Mesenchymal stem cell (in vitro differentiated cells and primary cell): Measurements from ENCODE around the gene GALR1. TPM values are rescaled to one million over a fixed set of nuclear protein-coding genes. Genes with fewer than 3 reads are reported as not detected.

Source experiments
- DNase-seq: peaks from one replicate; pipeline ENCODE4 v3.0.0-alpha.2; 2013
- H2AFZ ChIP-seq: one replicate; pipeline ENCODE4 v1.6.1; 2013; ENCODE audit warnings: low read depth, mild to moderate bottlenecking, control low read depth, inconsistent platforms, low read length, moderate library complexity
- H2AK5ac ChIP-seq: 2 replicates; pipeline ENCODE4 v1.6.1; 2013; ENCODE audit warnings: low read length, moderate library complexity, mild to moderate bottlenecking, inconsistent platforms; ENCODE audit not compliant: severe bottlenecking
- H2BK120ac ChIP-seq: one replicate; pipeline ENCODE4 v1.6.1; 2013; ENCODE audit warnings: low read depth, mild to moderate bottlenecking, inconsistent platforms, low read length, moderate library complexity
- H2BK12ac ChIP-seq, 2 experiments: one replicate each; pipeline ENCODE4 v1.6.1; 2013; ENCODE audit warnings: inconsistent platforms in 2 of 2, low read length in 2 of 2, mild to moderate bottlenecking in 2 of 2, moderate library complexity in 2 of 2, control low read depth in 1 of 2
- H2BK15ac ChIP-seq: one replicate; pipeline ENCODE4 v1.6.1; 2013; ENCODE audit warnings: mild to moderate bottlenecking, low read depth, inconsistent platforms; ENCODE audit not compliant: poor library complexity, severe bottlenecking
- H2BK5ac ChIP-seq: 2 replicates; pipeline ENCODE4 v1.6.1; 2013; ENCODE audit warnings: low read depth, mild to moderate bottlenecking, low read length, control low read depth, inconsistent platforms; ENCODE audit not compliant: poor library complexity, severe bottlenecking
- H3K14ac ChIP-seq, 2 experiments: one replicate each; pipeline ENCODE4 v1.6.1; 2013; ENCODE audit warnings: inconsistent platforms in 2 of 2, low read length in 2 of 2, control low read depth in 1 of 2, mild to moderate bottlenecking in 1 of 2, moderate library complexity in 1 of 2
- H3K18ac ChIP-seq, 2 experiments: one replicate each; pipeline ENCODE4 v1.6.1; 2013; ENCODE audit warnings: inconsistent platforms in 2 of 2, low read length in 2 of 2, control low read depth in 1 of 2, low read depth in 1 of 2, mild to moderate bottlenecking in 1 of 2
- H3K23ac ChIP-seq, 2 experiments: one replicate each; pipeline ENCODE4 v1.6.1; 2013; ENCODE audit warnings: inconsistent platforms in 2 of 2, low read length in 2 of 2, mild to moderate bottlenecking in 2 of 2, moderate library complexity in 2 of 2, control low read depth in 1 of 2
- H3K27ac ChIP-seq: 2 replicates; pipeline ENCODE4 v1.5.1; 2013; ENCODE audit warnings: mild to moderate bottlenecking, moderate library complexity, low read length, control low read depth, inconsistent platforms; ENCODE audit not compliant: poor library complexity, severe bottlenecking
- H3K27me3 ChIP-seq, 2 experiments: 2 replicates each; pipeline versions ENCODE4 v1.6.1 to v1.7.0; 2013; ENCODE audit warnings: low read length in 2 of 2, mild to moderate bottlenecking in 2 of 2, moderate library complexity in 2 of 2, control low read depth in 1 of 2, inconsistent platforms in 1 of 2; ENCODE audit not compliant: control insufficient read depth in 1 of 2, insufficient read depth in 1 of 2
- H3K36me3 ChIP-seq, 2 experiments: 2 replicates each; pipeline versions ENCODE4 v1.6.1 to v1.7.0; 2013; ENCODE audit warnings: low read length in 2 of 2, control low read depth in 1 of 2, inconsistent platforms in 1 of 2, low read depth in 1 of 2, mild to moderate bottlenecking in 1 of 2; ENCODE audit not compliant: insufficient read depth in 2 of 2, control insufficient read depth in 1 of 2
- H3K4ac ChIP-seq, 2 experiments: one replicate each; pipeline ENCODE4 v1.6.1; 2013; ENCODE audit warnings: inconsistent platforms in 2 of 2, low read length in 2 of 2, mild to moderate bottlenecking in 2 of 2, moderate library complexity in 2 of 2, control low read depth in 1 of 2, low read depth in 1 of 2
- H3K4me1 ChIP-seq: 2 replicates; pipeline ENCODE4 v1.6.1; 2013; ENCODE audit warnings: low read depth, low read length, control low read depth; ENCODE audit not compliant: control insufficient read depth, insufficient read depth
- H3K4me2 ChIP-seq: 2 replicates; pipeline ENCODE4 v1.6.1; 2013; ENCODE audit warnings: low read length, mild to moderate bottlenecking, inconsistent platforms; ENCODE audit not compliant: poor library complexity, severe bottlenecking
- H3K4me3 ChIP-seq, 2 experiments: 2 replicates each; pipeline versions ENCODE4 v1.5.1 to v1.7.0; 2013; ENCODE audit warnings: low read length in 2 of 2, mild to moderate bottlenecking in 2 of 2, control low read depth in 1 of 2, low read depth in 1 of 2; ENCODE audit not compliant: insufficient read depth in 1 of 2
- H3K79me1 ChIP-seq: replicated peaks from 2 replicates; pipeline ENCODE4 v1.6.1; 2013; ENCODE audit warnings: mild to moderate bottlenecking, control low read depth, low read length, inconsistent platforms; ENCODE audit not compliant: poor library complexity, severe bottlenecking
- H3K9ac ChIP-seq: 2 replicates; pipeline ENCODE4 v1.7.0; 2013; ENCODE audit warnings: mild to moderate bottlenecking, low read length, moderate library complexity
- H3K9me3 ChIP-seq: 2 replicates; pipeline ENCODE4 v1.7.0; 2013; ENCODE audit warnings: mild to moderate bottlenecking, low read length; ENCODE audit not compliant: control insufficient read depth
- H4K8ac ChIP-seq: one replicate; pipeline ENCODE4 v1.6.1; 2013; ENCODE audit warnings: inconsistent platforms, mild to moderate bottlenecking, low read length, moderate library complexity
- H4K91ac ChIP-seq: one replicate; pipeline ENCODE4 v1.6.1; 2013; ENCODE audit warnings: mild to moderate bottlenecking, low read length, inconsistent platforms
- WGBS: methylation state at CpG from one replicate; pipeline ENCODE4 v1.1.7; 2013; ENCODE audit warnings: mixed read lengths; 5-methylcytosine and 5-hydroxymethylcytosine counted together
- polyA plus RNA-seq, 2 experiments: library from polyadenylated mRNA; stranded (reverse); fragments of 200-250 nt; gene quantifications; one replicate each; pipeline ENCODE4 v1.2.3, GENCODE V29; 2013

The GALR1 gene
- not detected for polyA plus RNA-seq (2013, experiment 1 of 2)
- not detected for polyA plus RNA-seq (2013, experiment 2 of 2)

GRCh38 chr18:77249569-77250500 lies at the start of gene GALR1:
TSS of gene GALR1 (plus strand) at chr18:77249848. CDS start at chr18:77250549, 701 bp downstream.
- Histone ChIP-seq H3K27ac (no peak within 1 kb of the TSS), H2AK5ac (no peak within 1 kb of the TSS), H2BK5ac (no peak within 1 kb of the TSS), H3K4me3 (peak within 1 kb of the TSS; percentile 14 to 74), H2BK15ac (no peak within 1 kb of the TSS), H4K8ac (no peak within 1 kb of the TSS), H2AFZ (no peak within 1 kb of the TSS), H4K91ac (peak within 1 kb of the TSS; percentile 67), H2BK120ac (no peak within 1 kb of the TSS), H3K36me3 (no peaks in the 10 kb centered on the region), H3K27me3 (peaks cover 66 to 78% of the 10 kb centered on the region in 2 experiments), H3K9me3 (peaks cover 22% of the 10 kb centered on the region), H3K18ac (no peak within 1 kb of the TSS), H3K4ac (no peak within 1 kb of the TSS), H2BK12ac (no peak within 1 kb of the TSS), H3K4me1 (peaks cover 18% of the 10 kb centered on the region), H3K9ac (peak within 1 kb of the TSS; percentile 44), H3K4me2 (peak within 1 kb of the TSS; percentile 81), H3K14ac (no peak within 1 kb of the TSS), H3K79me1 (no peaks in the 10 kb centered on the region), H3K23ac (no peak within 1 kb of the TSS)
- 1% methylated on average over 97 of the region's 98 CpGs for WGBS
- DNase-seq, result peak; percentile 4

DNA sequence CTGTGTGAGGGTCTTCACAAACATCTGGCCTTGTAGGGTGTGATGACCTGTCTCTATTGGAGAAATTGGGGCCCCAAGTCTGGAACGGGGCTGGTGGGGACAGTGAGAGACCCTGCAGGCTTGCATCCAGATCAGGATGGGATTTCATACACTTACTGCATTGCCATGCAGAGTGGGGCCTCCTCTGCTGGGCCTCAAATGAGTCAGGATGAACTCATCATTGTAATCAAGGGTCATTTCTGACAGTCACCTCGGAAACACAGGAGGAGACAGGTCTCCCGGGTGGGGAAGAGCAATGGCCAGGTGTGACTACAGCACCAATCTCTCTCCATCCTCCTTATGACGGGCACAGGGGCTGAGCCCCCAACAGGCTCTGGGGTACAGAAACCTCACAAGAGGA lies 48.1 kb upstream of the GALR1 start:
- no peak overlapping the region for H2BK12ac ChIP-seq
- H3K4ac ChIP-seq, result no peak overlapping the region
- H3K4me1 ChIP-seq, result peaks cover 7% of the 10 kb centered on the region
- H3K14ac ChIP-seq, result no peak overlapping the region
- no peak for DNase-seq
- H2BK15ac ChIP-seq, result no peak overlapping the region
- H3K27ac ChIP-seq, result no peak overlapping the region
- no peaks in the 10 kb centered on the region for H3K27me3 ChIP-seq
- no peak overlapping the region for H2BK120ac ChIP-seq
- no peak overlapping the region for H2AFZ ChIP-seq
- 57% methylated on average over 3 of the region's 4 CpGs for WGBS
- no peak overlapping the region for H3K4me3 ChIP-seq
- no peak overlapping the region for H4K91ac ChIP-seq
- no peak overlapping the region for H3K4me2 ChIP-seq
- no peaks in the 10 kb centered on the region for H3K79me1 ChIP-seq
- no peak overlapping the region for H3K18ac ChIP-seq
- H3K9ac ChIP-seq, result no peak overlapping the region
- no peak overlapping the region for H3K23ac ChIP-seq
- H3K36me3 ChIP-seq, result no peaks in the 10 kb centered on the region
- H4K8ac ChIP-seq, result no peak overlapping the region
- H3K9me3 ChIP-seq, result peaks cover 9% of the 10 kb centered on the region
- no peak overlapping the region for H2AK5ac ChIP-seq
- no peak overlapping the region for H2BK5ac ChIP-seq

- Histone ChIP-seq H3K4ac (no peak overlapping the region), H4K91ac (no peak overlapping the region), H4K8ac (no peak overlapping the region), H3K9me3 (peaks cover 9% of the 10 kb centered on the region), H3K9ac (no peak overlapping the region), H2BK15ac (no peak overlapping the region), H3K79me1 (no peaks in the 10 kb centered on the region), H2BK12ac (no peak overlapping the region), H3K18ac (no peak overlapping the region), H2BK5ac (no peak overlapping the region), H3K4me3 (no peak overlapping the region), H2AK5ac (no peak overlapping the region), H3K27ac (no peak overlapping the region), H3K14ac (no peak overlapping the region), H3K27me3 (no peaks in the 10 kb centered on the region), H3K4me2 (no peak overlapping the region), H3K4me1 (peaks cover 10% of the 10 kb centered on the region), H3K36me3 (no peaks in the 10 kb centered on the region), H2AFZ (no peak overlapping the region), H2BK120ac (no peak overlapping the region), H3K23ac (no peak overlapping the region)
- no peak for DNase-seq
- 85% methylated on average over 7 of the region's 7 CpGs for WGBS
Measured at GRCh38 chr18:77202329-77202728, 47.3 kb upstream of the GALR1 start.

GRCh38 chr18:77203071-77203470 lies 46.6 kb upstream of the GALR1 start:
- Histone ChIP-seq H3K4me3 (no peak overlapping the region), H4K91ac (peak overlapping the region; percentile 36), H3K18ac (no peak overlapping the region), H3K23ac (no peak overlapping the region), H3K9me3 (peaks cover 9% of the 10 kb centered on the region), H2BK120ac (no peak overlapping the region), H3K79me1 (no peaks in the 10 kb centered on the region), H2AFZ (no peak overlapping the region), H3K36me3 (no peaks in the 10 kb centered on the region), H3K4me1 (peaks cover 12% of the 10 kb centered on the region), H2AK5ac (no peak overlapping the region), H2BK12ac (no peak overlapping the region), H4K8ac (no peak overlapping the region), H3K9ac (no peak overlapping the region), H3K14ac (no peak overlapping the region), H2BK15ac (no peak overlapping the region), H2BK5ac (no peak overlapping the region), H3K4me2 (no peak overlapping the region), H3K27me3 (no peaks in the 10 kb centered on the region), H3K4ac (no peak overlapping the region), H3K27ac (no peak overlapping the region)
- 82% methylated on average over 12 of the region's 12 CpGs for WGBS
- no peak for DNase-seq
